RPMI7951 (cell line): ENCODE results near the gene PPARA. TPM values are rescaled to one million over a fixed set of nuclear protein-coding genes. Genes with fewer than 3 reads are reported as not detected.

Experiments used
- DNase-seq: peaks from one replicate; pipeline ENCODE4 v3.0.0-alpha.2; 2012; ENCODE audit warnings: low read depth
- total RNA-seq: library from RNA; depleted of rRNA; stranded (reverse); fragments of >200 nt; shearing (Covaris generic); gene quantifications from 2 replicates; pipeline ENCODE4 v1.2.3, GENCODE V29; 2014

Gene PPARA
- total RNA-seq, 1 experiment from 2014 or later: 16.7 TPM

GRCh38 chr22:46113910-46114517, 36.3 kb upstream of the PPARA start:
- no peak for DNase-seq

GRCh38 chr22:46114518-46115387, 35.6 kb upstream of the PPARA start:
- DNase-seq: no peak

- DNase-seq: no peak
These were observed 35.0 kb upstream of the PPARA start for GRCh38 chr22:46115388-46115678.

GRCh38 chr22:46115755-46116490, 34.4 kb upstream of the PPARA start:
- DNase-seq: no peak

GRCh38 chr22:46116491-46116958, 33.8 kb upstream of the PPARA start:
- DNase-seq: peak; percentile 75

- DNase-seq: no peak
These were observed 32.8 kb upstream of the PPARA start for GRCh38 chr22:46117206-46118199.

- DNase-seq: no peak
These were observed 31.1 kb upstream of the PPARA start for GRCh38 chr22:46119093-46119728.

DNA sequence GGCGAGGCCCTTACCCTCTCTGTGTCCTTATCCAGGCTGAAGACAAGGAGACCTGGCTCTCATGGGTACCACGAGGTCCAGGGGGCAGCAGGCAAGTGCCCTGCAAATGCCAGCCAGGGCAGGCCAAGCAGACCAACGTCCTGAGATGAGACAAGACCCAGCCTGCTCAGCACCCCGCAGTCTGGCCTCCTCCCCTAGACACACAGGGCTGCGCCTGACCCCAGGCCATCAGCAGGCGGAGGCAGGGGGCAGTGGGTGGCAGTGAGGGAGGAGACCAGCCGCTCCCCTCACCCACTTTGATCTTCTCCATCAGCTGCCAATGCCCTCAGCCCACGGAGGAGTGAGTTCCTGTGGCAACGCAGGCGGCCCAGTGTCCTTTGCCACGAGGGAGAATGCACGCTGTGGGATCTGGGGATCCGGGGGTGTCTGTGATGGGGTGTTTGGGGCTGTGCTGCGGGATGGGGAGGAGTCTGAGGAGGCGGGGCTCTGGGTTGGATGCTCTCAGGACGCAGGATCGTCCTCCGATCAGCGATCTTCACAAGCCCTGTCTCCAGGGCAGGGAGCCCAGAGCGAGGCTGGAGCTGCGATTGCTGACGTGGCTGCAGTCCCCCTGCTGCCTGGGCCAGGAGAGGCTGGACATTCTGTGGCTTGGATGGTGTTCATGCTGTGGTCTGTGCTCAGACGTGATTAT, 30.5 kb upstream of the PPARA start:
- peak; percentile 58 for DNase-seq

GRCh38 chr22:46120420-46120737, 29.9 kb upstream of the PPARA start:
- no peak for DNase-seq

DNA sequence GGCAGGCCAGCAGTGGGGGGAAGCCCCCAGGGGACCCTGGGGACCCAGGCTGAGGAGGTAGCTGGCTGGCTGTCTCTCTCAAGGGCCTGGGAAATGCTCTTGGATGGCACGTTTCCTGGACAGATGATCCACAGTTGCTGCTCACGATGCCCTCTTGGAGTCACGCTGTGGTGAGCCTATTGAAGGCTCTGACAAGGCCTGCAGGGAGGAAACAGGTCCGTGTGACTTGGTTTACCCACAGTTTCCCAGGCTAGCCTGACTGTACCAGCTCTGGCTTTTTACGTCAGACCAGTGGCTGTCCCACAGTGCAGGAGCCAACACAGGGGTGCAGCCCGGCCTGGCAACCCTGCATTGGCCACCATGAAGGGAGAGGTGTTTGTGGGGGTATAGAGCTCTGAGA, 29.2 kb upstream of the PPARA start:
- DNase-seq: no peak

- no peak for DNase-seq
These were observed 28.6 kb upstream of the PPARA start for GRCh38 chr22:46121523-46122287.

DNA sequence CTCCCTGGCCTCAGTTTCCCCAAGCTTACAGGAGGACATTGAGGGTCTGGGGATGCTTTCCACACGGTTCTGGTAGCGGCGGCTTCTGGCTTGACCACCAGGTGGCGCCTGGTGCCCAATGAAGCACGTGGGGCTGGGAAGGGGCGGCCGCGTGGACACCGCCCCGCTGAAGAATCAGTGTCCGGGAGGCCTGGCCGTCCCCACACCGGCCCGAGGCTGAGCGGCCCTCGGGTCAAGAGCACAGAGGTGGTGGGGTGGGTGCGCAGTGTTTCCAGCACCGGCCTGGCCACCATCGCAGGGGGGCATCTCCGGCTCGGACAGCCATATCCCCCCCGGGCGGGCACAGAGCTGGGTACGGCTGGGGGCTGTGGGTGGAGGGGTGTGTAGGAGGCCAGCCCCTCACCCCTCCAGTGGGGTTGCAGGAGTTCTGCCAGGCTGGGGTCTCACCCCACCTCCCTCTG, 27.8 kb upstream of the PPARA start:
- DNase-seq: peak; percentile 58

DNA sequence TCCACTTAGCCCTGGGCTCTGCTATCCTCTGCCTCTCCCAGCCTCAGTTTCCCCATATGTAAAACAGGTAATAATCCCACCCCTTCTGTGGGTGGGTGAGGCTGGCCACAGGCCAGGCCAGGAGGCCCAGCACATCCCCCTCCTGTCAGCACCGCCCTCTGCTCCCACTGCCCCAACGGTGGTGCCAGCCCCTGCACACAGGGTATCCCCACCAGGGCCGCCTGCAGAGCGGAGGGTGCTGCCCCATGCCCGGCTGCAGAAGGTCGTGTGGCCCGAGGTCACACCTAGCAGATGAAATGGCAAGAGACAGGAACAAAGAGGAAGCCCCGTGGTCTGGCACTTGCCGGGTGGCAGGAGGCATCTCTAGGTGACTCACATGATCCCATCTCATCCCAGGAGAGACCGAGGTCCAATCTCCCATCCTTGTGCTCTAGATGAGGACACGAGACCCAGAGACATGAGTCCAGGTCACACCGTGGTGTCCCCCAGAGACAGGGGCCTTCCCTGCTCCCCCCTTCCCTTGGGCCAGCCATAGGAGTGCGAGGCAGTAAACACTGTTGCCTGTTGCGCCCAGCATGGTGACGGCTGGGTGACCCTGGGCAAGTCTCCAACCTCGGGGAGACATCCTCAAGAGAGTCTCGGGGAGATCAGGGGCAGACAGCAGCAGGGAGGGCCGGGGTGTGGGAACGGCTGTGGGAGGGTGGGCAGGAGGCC, 27.2 kb upstream of the PPARA start:
- DNase-seq: no peak

DNA sequence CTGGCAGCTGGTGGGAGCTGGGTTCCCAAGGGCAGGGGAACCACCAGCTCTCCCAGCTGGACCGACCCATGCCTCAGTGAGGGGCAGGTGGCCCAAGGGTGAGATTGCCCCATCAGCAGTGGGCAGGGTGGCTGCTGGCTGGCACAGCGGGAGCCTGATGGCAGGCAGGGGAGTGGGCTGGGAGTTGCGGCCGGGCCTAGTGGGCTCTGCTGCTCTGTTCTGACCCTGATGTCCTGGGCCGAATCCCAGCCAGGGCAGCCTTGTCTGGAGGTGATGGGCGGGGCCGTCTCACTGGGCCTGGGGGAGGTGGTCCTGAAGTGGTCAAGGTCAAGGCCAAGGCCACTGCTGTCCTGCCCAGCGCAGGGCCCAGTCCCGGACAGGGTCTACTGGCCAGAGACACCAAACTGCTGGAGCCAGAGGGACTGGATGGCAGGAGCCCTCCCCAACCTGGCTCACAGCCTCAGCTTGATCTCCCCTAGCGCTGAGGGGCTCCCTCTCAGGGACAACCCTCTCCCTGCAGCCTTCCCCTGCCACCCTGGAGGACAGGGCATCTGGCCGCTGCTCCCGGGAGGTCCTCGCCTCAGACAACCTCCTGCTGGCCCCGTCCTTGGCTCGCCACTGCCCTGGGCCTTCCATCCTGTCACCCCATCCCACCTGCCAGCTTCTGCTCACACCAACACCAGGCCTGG, 26.5 kb upstream of the PPARA start:
- no peak for DNase-seq

GRCh38 chr22:46124383-46125144, 25.8 kb upstream of the PPARA start:
- DNase-seq: no peak

- no peak for DNase-seq
These were observed 25.0 kb upstream of the PPARA start for GRCh38 chr22:46125311-46125710.
